Dendritic cell treated with granulocyte-macrophage colony-stimulating factor and Interleukin-4, amounts not matched to agents 40 ng/mL and 50 ng/mL, for 4 days (primary cell): ENCODE results near the gene FUBP3.

ENCODE experiments used
- H3K27ac Mint-ChIP-seq: one replicate; pipeline ENCODE4 v1.8.0; 2022; ENCODE audit warnings: mild to moderate bottlenecking, mixed read lengths
- H3K27me3 Mint-ChIP-seq: one replicate; pipeline ENCODE4 v1.8.0; 2022; ENCODE audit warnings: mild to moderate bottlenecking, mixed read lengths
- H3K36me3 Mint-ChIP-seq: one replicate; pipeline ENCODE4 v1.8.0; 2022; ENCODE audit warnings: low read depth, mixed read lengths
- H3K4me1 Mint-ChIP-seq: one replicate; pipeline ENCODE4 v1.8.0; 2022; ENCODE audit warnings: low read depth, mixed read lengths
- H3K4me3 Mint-ChIP-seq: one replicate; pipeline ENCODE4 v1.8.0; 2022; ENCODE audit warnings: mild to moderate bottlenecking, moderate library complexity, mixed read lengths
- H3K9me3 Mint-ChIP-seq: one replicate; pipeline ENCODE4 v1.8.0; 2022; ENCODE audit warnings: mixed read lengths
- intact Hi-C: fragments of 100-400 bp; cut with micrococcal nuclease; formaldehyde crosslinking; loops from one replicate; pipeline ENCODE4 v1.15.0; 2022

The FUBP3 gene

DNA sequence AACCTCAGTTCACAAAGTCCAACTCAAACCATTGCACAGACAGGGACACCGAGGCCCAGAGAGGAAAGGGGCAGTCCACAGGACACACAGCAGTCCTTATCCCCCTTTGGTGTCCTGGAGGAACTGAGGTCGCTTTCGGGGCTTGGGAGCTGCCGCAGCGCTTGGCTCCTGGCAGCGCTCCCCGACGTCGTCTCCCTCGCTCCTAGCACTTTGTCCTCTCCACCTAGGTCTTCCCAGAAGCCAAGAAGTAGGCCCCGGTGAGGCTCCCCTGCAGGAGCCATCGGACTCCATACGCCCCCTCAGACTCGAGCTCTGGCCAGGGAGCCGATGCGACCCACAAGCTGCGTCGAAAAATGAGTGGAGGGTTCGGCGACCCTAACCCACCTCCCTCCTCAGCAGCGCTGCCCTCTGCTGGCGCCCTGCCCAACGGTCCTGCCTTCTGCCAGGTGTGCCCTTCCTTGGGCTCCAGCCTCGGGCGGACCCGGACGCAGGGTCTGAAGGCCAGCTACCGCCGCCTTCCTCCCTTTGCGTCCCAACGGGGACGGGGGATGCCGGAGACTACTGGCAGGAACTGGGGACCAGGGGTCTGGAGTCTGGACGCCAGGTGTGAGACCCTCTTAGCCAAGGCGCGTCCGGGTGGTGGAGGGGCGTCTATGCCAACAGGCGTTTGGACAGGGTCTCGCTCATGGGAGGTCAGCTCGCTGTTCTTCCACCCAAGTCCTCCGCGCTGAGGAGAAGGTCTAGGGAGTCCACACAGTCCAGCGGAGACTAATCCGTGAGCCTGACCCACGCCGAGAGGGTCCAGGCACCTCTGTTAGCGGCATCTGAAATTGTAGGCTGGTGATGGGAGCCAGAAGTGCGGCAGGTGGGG lies 83.0 kb downstream of the FUBP3 start:
- H3K9me3 Mint-ChIP-seq: no peaks in the 10 kb centered on the region
- intact Hi-C loops: no loop called here
- peaks cover 93% of the 10 kb centered on the region for H3K27me3 Mint-ChIP-seq
- no peaks in the 10 kb centered on the region for H3K36me3 Mint-ChIP-seq
- peaks cover 10% of the 10 kb centered on the region for H3K4me1 Mint-ChIP-seq
- H3K4me3 Mint-ChIP-seq: no peak overlapping the region
- no peak overlapping the region for H3K27ac Mint-ChIP-seq

DNA sequence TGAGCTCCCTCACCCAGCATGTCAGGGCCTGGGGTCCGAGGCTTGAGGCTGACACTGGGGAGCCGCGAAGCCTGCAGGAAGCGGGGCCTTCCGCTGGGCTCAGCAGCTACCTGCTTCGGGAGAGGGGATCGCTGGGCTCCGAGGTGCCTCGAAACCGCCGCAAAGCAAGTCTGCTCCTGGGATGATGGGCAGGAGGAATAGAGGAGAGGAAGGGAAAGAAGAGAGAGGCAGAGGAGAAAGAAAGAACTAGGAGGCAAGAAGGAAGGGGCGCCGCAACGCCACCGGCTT lies 83.5 kb downstream of the FUBP3 start:
- no peaks in the 10 kb centered on the region for H3K9me3 Mint-ChIP-seq
- H3K36me3 Mint-ChIP-seq: no peaks in the 10 kb centered on the region
- no peak overlapping the region for H3K27ac Mint-ChIP-seq
- no peak overlapping the region for H3K4me3 Mint-ChIP-seq
- H3K27me3 Mint-ChIP-seq: peaks cover 94% of the 10 kb centered on the region
- intact Hi-C loops: no loop called here
- peaks cover 10% of the 10 kb centered on the region for H3K4me1 Mint-ChIP-seq

DNA sequence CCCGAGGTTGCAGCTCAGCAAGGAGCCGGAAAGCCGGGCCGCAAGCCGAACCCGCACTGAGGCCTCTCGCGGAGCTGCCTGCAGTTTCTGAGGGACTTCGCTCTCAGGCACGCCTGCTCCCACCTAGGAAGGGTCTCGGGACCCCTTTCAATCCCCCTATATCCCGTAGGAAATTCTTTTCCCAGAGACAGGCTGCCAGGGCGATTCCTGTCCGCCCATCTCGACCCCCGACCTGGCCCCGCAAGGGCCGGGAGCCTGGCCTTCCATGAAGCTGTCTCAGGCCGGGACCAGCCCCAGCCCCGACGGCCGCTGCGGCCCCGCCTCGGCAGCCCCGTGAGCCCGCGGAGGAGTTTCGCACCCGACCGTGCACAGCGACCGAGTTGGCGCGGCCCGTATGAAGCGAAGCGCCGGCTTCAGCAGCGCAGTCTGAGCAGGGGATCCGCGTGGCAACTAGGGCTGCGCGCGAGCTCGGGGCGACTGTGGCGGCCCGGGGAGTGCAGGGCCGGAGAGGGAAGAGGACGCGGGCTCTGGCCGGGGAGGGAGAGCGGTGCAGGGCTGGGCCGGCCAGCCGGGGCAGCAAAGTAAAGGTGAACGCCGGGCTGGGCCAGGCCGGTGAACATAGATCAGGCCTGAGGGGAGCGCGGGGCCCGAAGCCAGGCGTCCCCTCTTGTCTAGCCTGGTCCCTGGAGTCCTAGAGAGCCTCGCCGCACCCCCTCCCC lies 84.0 kb downstream of the FUBP3 start:
- intact Hi-C loops: no loop called here
- Mint-ChIP-seq H3K9me3 (no peaks in the 10 kb centered on the region), H3K4me3 (no peak overlapping the region), H3K36me3 (no peaks in the 10 kb centered on the region), H3K27ac (no peak overlapping the region), H3K27me3 (peaks cover 94% of the 10 kb centered on the region), H3K4me1 (peaks cover 10% of the 10 kb centered on the region)

DNA sequence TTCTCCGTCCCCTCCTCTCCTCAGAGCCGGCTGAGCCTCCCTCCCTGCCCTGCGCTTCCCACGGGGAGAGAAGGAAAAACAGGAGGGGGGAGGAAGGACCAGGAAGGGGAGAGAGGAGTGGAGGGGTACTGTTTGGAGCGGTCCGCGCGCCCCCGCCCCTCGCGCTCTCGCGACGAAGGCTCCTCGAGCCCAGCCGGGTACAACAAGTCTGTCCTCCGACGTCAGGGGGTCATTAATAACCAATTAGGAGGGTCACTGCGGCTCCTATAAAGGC lies 84.5 kb downstream of the FUBP3 start:
- peaks cover 94% of the 10 kb centered on the region for H3K27me3 Mint-ChIP-seq
- no peak overlapping the region for H3K4me3 Mint-ChIP-seq
- peaks cover 10% of the 10 kb centered on the region for H3K4me1 Mint-ChIP-seq

DNA sequence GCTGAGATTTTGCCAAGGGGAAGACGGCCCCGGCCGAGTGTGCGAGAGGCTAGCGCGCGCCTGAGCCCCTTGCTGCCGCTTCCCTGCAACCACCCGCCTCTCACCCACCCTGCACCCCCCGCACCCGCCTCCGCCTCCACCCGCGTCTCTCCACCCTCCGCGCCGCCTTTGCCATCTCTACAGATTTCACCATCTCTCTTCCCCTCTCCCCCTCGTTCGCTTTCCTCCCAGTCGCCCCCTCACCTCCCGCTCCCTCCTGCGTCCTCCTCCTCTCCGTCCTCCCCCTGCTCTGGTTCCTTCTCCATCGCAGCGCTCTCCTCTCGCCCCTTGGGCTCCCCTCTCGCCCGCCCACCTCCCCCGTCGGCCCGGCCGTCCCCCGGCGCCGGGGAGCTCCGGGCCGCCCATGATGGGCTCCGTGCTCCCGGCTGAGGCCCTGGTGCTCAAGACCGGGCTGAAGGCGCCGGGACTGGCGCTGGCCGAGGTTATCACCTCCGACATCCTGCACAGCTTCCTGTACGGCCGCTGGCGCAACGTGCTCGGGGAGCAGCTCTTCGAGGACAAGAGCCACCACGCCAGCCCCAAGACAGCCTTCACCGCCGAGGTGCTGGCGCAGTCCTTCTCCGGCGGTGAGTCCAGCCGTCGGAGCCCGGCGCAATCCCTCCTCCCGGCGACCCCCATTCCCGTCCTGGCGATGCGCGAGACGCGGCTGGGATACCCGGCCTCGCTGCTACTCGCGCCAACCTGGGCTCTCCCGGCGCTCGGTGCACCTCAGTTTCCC lies 85.1 kb downstream of the FUBP3 start, which contains the start of gene PRDM12:
TSS of gene PRDM12 (plus strand) at position 344 of the 778 bp plus-strand sequence. CDS start at position 404, 60 bp downstream.
- intact Hi-C loops: no loop called here

More for the DNA sequence above, 84.5 kb downstream of the FUBP3 start:
- intact Hi-C loops: no loop called here
- Mint-ChIP-seq H3K9me3 (no peaks in the 10 kb centered on the region), H3K27ac (no peak overlapping the region), H3K36me3 (no peaks in the 10 kb centered on the region)

DNA sequence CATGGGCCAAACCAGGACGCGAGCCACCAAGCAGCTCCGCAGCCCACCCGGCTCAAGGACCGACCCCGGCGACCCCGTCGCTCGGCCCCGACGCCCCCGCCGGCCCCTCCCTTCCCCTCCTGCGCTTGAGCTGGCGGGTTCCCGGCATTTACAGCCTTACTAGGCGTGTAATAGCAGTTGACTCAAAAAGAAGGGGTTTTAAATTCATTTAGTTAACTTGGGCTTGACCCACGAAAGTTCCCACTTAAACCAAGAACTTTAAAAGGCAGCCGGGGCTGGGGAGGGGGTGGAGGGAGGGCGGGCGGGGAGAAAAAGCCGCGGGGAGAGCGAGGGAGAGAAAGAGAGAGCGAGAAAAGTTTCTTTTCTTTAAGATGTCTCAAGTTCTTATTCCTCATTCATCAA lies 85.7 kb downstream of the FUBP3 start:
- Mint-ChIP-seq H3K4me3 (no peak overlapping the region), H3K27me3 (peaks cover 91% of the 10 kb centered on the region), H3K27ac (no peak overlapping the region), H3K9me3 (no peaks in the 10 kb centered on the region), H3K36me3 (no peaks in the 10 kb centered on the region), H3K4me1 (peaks cover 5% of the 10 kb centered on the region)
- intact Hi-C loops: no loop called here

More for the DNA sequence above, 85.1 kb downstream of the FUBP3 start, which contains the start of gene PRDM12:
- H3K4me1 Mint-ChIP-seq: peaks cover 10% of the 10 kb centered on the region
- no peaks in the 10 kb centered on the region for H3K9me3 Mint-ChIP-seq
- H3K27me3 Mint-ChIP-seq: peaks cover 93% of the 10 kb centered on the region
- no peak within 1 kb of the TSS for H3K4me3 Mint-ChIP-seq
- H3K36me3 Mint-ChIP-seq: no peaks in the 10 kb centered on the region
- H3K27ac Mint-ChIP-seq: no peak within 1 kb of the TSS

DNA sequence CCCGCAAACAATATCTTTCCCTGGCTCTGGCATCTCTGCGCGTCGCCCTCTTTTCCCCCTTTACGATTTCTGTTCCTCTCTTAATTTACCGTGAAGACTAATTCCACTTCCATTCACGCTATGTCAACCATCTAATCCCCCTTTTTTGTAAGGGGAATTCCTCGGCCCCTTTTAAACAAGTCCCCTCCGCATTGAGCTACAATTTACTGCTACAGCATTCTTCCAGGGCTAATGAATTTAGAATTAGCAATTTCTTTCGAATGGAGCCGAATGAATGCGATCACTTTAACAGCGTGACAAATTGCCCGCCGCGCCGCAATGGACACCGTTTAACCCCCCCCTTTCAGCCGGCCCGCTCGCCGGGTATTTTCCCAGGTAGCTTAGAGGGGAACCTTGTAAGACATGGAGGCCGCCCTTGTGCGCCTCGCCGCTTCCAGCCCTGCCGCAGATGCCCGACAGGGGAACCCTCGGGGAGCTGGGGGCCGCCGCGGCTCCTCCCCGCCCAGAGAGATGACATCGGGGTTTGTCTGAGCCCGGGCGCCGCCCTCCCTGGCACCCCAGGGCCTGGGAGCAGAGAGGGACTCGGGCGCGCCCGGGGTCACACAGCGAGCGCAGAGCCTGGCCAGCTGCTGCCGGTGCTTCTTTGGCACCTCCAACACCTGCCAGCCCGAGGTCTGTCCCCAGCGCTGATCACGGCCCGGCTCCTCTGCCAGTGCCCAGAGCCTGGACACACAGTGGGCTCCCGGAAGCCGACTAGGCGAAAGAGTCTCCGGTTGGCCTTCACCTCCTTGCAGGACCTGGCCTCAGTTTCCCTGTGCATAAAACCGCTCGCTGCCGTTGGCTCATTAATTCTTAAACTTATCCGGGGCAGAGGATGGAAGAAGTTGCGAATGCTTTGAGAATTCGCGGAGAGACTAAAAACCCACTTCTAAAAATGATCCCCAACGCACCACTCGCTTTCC lies 86.3 kb downstream of the FUBP3 start:
- Mint-ChIP-seq H3K36me3 (no peaks in the 10 kb centered on the region), H3K4me3 (no peak overlapping the region), H3K9me3 (no peaks in the 10 kb centered on the region), H3K4me1 (peaks cover 5% of the 10 kb centered on the region), H3K27ac (no peak overlapping the region), H3K27me3 (peaks cover 93% of the 10 kb centered on the region)
- intact Hi-C loops: no loop called here

DNA sequence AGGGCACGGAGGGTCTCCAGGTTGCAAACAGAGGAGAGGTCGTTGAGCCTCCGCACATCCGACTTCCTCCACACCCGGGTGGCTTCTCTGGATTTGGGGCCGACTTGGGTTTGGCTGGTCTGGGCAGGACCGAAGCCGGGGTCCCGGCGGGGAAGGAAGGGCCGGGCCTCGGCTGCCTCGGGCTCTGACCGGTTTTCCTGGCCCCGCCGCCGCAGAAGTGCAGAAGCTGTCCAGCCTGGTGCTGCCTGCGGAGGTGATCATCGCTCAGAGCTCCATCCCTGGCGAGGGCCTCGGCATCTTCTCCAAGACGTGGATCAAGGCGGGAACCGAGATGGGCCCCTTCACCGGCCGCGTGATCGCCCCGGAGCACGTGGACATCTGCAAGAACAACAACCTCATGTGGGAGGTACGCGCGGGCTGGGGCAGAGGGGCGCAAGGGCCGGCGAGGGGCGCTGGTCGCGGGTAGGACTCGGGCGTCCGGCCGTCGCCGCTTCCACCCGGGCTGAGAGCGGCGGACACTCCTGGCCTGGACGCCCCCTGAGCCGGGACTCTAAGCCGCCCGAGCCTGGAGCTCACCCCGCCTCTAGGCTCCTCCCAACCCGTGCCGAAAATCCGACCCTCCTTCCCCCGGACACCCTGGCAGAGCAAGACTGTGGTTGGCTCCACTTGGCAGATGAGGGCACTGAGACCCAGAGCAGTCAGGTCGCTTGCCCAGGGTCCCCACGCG lies 87.2 kb downstream of the FUBP3 start:
- Mint-ChIP-seq H3K27ac (no peak overlapping the region), H3K27me3 (peaks cover 85% of the 10 kb centered on the region), H3K4me3 (no peak overlapping the region), H3K36me3 (no peaks in the 10 kb centered on the region), H3K9me3 (no peaks in the 10 kb centered on the region), H3K4me1 (peaks cover 5% of the 10 kb centered on the region)
- intact Hi-C loops: no loop called here

DNA sequence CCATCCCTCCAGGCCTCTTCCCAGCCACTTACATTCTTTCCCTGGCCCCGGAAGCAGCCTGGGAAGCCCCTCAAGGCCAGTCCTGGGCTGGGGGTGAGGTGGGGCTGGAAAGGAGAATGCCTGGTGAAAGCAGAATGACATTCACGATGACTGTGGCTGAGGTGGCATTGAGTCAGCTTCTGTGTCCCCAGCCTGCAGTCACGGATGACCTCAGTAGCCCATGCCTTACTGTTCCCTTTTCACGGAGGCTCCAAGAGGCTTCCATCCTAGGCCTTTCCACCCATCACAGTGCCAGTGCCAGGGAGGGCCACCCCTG lies 87.7 kb downstream of the FUBP3 start:
- Mint-ChIP-seq H3K27me3 (peaks cover 80% of the 10 kb centered on the region), H3K4me1 (peaks cover 5% of the 10 kb centered on the region), H3K36me3 (no peaks in the 10 kb centered on the region), H3K9me3 (no peaks in the 10 kb centered on the region), H3K4me3 (no peak overlapping the region), H3K27ac (no peak overlapping the region)
- intact Hi-C loops: no loop called here

DNA sequence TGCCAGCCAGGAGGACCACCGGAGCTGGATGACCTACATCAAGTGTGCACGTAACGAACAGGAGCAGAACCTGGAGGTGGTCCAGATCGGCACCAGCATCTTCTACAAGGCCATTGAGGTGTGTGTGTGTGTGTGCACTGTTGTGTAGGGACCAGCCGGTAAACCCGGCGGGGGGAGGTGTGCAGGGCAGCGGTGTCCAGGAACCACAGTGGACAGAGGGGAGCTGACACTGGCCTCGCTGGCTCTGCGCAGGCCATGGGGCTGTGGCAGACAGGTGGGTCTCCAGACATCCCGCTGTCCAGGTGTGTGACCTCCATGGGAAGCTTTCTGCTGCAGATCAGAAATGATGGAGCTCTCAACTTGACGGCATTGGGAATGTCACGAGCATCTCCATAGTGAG lies 88.8 kb downstream of the FUBP3 start:
- intact Hi-C loops: no loop called here
- peaks cover under 1% of the 10 kb centered on the region for H3K4me1 Mint-ChIP-seq
- H3K36me3 Mint-ChIP-seq: no peaks in the 10 kb centered on the region
- no peak overlapping the region for H3K4me3 Mint-ChIP-seq
- H3K27ac Mint-ChIP-seq: no peak overlapping the region
- H3K27me3 Mint-ChIP-seq: peaks cover 70% of the 10 kb centered on the region
- H3K9me3 Mint-ChIP-seq: no peaks in the 10 kb centered on the region

DNA sequence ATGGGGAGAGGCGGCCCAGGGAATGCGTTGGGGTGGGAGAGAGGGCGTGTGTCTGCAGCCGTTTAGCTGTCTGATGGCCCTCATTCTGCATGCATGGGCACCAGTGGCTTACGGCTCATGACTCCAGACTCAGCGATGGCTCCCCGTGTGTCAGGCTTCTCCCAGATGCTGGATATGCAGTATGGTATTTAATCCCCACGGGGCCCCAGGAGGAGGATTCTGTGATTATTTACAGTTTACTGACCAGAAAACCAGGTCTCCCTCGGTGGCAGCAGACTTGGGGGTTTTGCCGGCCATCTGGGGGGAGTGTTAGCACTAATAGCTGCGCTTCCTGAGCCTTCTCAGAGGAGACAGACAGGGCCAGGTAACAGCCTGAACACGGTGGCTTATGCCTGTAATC lies 89.3 kb downstream of the FUBP3 start:
- Mint-ChIP-seq H3K27me3 (peaks cover 66% of the 10 kb centered on the region), H3K4me1 (no peaks in the 10 kb centered on the region), H3K27ac (no peak overlapping the region), H3K4me3 (no peak overlapping the region), H3K36me3 (no peaks in the 10 kb centered on the region), H3K9me3 (no peaks in the 10 kb centered on the region)
- intact Hi-C loops: no loop called here

DNA sequence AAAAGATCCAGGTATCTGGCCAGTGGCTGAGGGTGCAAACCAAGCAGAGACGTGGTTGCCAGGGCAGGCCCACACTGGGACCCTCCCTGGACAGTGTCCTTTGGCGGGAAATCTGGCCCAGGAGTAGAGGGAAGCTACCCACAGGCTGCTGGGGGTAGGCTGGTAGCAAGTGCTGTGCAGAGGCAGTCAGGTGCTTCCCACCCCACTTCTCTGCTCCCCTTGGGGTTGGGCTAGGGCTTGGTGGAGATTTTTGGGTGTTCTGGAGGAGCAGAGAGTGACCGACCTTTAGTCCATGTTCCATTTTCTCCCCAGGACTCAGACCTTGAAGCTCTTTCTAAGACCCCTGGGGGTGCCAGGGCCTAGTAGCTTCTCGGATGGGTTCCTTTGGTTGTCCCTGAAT lies 90.6 kb downstream of the FUBP3 start:
- intact Hi-C loops: no loop called here
- H3K4me3 Mint-ChIP-seq: no peak overlapping the region
- H3K27me3 Mint-ChIP-seq: peaks cover 54% of the 10 kb centered on the region
- H3K4me1 Mint-ChIP-seq: no peaks in the 10 kb centered on the region
- H3K36me3 Mint-ChIP-seq: no peaks in the 10 kb centered on the region
- no peaks in the 10 kb centered on the region for H3K9me3 Mint-ChIP-seq
- H3K27ac Mint-ChIP-seq: no peak overlapping the region

DNA sequence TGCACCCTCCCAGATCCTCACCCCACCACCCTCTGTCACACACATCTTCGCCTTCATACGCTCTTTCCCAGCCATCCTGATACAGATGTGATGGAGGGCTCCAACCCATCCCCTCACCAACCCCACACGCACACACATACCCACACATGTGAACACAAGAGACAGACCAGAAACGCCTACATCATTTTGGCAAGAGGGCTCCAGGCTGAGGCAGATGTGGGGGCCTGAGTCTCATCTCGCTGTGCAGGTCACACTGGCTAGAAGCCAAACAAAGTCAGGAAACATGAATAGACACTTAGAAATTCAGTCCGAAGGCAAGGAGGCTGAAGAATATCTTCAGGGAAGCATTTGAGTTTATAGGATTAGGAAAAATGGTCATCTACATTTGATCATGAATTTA lies 91.3 kb downstream of the FUBP3 start:
- no peak overlapping the region for H3K27ac Mint-ChIP-seq
- intact Hi-C loops: no loop called here
- no peak overlapping the region for H3K4me3 Mint-ChIP-seq
- H3K4me1 Mint-ChIP-seq: no peaks in the 10 kb centered on the region
- H3K27me3 Mint-ChIP-seq: peaks cover 54% of the 10 kb centered on the region
- no peaks in the 10 kb centered on the region for H3K9me3 Mint-ChIP-seq
- no peaks in the 10 kb centered on the region for H3K36me3 Mint-ChIP-seq
